NCI-H2081 (cell line): ENCODE data around the gene RASIP1.

Experiments
- DNase-seq, 2 experiments: peaks; one replicate each; lab custom pipeline; 2025; lab: John Stamatoyannopoulos, UW

Gene RASIP1

GRCh38 chr19:48674921-48675824 lies 65.2 kb downstream of the RASIP1 start:
- peak; percentile 73 to 83 for DNase-seq

- no peak for DNase-seq
These were observed 66.1 kb downstream of the RASIP1 start for GRCh38 chr19:48674216-48674809.

GRCh38 chr19:48673436-48674100 lies 66.8 kb downstream of the RASIP1 start:
- no peak for DNase-seq

- DNase-seq = no peak
These were observed 67.4 kb downstream of the RASIP1 start, which contains the start of gene NTN5 for GRCh38 chr19:48672994-48673393. Gene NTN5 (minus strand): TSS chr19:48673017. CDS start chr19:48670986, 2,031 bp downstream.

GRCh38 chr19:48671446-48671995 lies 68.9 kb downstream of the RASIP1 start:
- DNase-seq = no peak

- no peak for DNase-seq
These were observed 69.5 kb downstream of the RASIP1 start for GRCh38 chr19:48670699-48671445.
